MM.1S (cell line): ENCODE results near the gene CRIP2.
A peak's percentile ranks its signal among the peaks of the same experiment; 100 is the strongest.

Experiments
- DNase-seq: peaks from one replicate; pipeline ENCODE4 v3.0.0-alpha.2; 2015
- H2AFZ ChIP-seq: fragments of 300-600 bp; sonication (generic); 2 replicates; pipeline ENCODE4 v1.6.0; 2016; ENCODE audit warnings: antibody characterized with exemption, low read length
- H3F3A ChIP-seq: fragments of 300-600 bp; sonication (generic); 2 replicates; pipeline ENCODE4 v1.6.1; 2016; ENCODE audit warnings: mild to moderate bottlenecking, antibody characterized with exemption, low read length, moderate library complexity, mixed read lengths; ENCODE audit not compliant: insufficient read depth
- H3K27ac ChIP-seq: fragments of 300-600 bp; sonication (generic); 2 replicates; pipeline ENCODE4 v1.5.1; 2016; ENCODE audit warnings: mild to moderate bottlenecking, low read length
- H3K27me3 ChIP-seq: fragments of 300-600 bp; sonication (generic); replicated peaks from 2 replicates; pipeline ENCODE4 v1.6.0; 2016; ENCODE audit warnings: low read length; ENCODE audit not compliant: insufficient read depth
- H3K36me3 ChIP-seq: fragments of 300-600 bp; sonication (generic); replicated peaks from 2 replicates; pipeline ENCODE4 v1.6.1; 2016; ENCODE audit warnings: mild to moderate bottlenecking, low read length, mixed read lengths; ENCODE audit not compliant: insufficient read depth
- H3K4me1 ChIP-seq: fragments of 300-600 bp; sonication (generic); 2 replicates; pipeline ENCODE4 v1.6.1; 2016; ENCODE audit warnings: low read length, mixed read lengths
- H3K4me2 ChIP-seq: fragments of 300-600 bp; sonication (generic); 2 replicates; pipeline ENCODE4 v1.6.0; 2016; ENCODE audit warnings: low read depth, low read length
- H3K4me3 ChIP-seq: fragments of 300-600 bp; sonication (generic); 2 replicates; pipeline ENCODE4 v1.5.1; 2016; ENCODE audit warnings: low read length, mixed read lengths
- H3K79me2 ChIP-seq: fragments of 300-600 bp; sonication (generic); 2 replicates; pipeline ENCODE4 v1.6.1; 2016; ENCODE audit warnings: mixed run types, low read length, mixed read lengths
- H3K9ac ChIP-seq: fragments of 300-600 bp; sonication (generic); 2 replicates; pipeline ENCODE4 v1.6.1; 2016; ENCODE audit warnings: low read length, mixed read lengths
- H3K9me2 ChIP-seq: fragments of 300-600 bp; sonication (generic); replicated peaks from 2 replicates; pipeline ENCODE4 v1.6.1; 2016; ENCODE audit warnings: mild to moderate bottlenecking, low read length, mixed read lengths; ENCODE audit not compliant: insufficient read depth
- H3K9me3 ChIP-seq: fragments of 300-600 bp; sonication (generic); replicated peaks from 2 replicates; pipeline ENCODE4 v1.6.1; 2016; ENCODE audit warnings: mild to moderate bottlenecking, low read length, mixed read lengths; ENCODE audit not compliant: insufficient read depth
- H4K20me1 ChIP-seq: fragments of 300-600 bp; sonication (generic); 2 replicates; pipeline ENCODE4 v1.6.1; 2016; ENCODE audit warnings: mild to moderate bottlenecking, low read length, moderate library complexity, mixed read lengths; ENCODE audit not compliant: insufficient read depth
- CTCF ChIP-seq: fragments of 300-600 bp; sonication (generic); IDR thresholded peaks from 2 replicates; pipeline ENCODE4 v1.5.1; 2016; ENCODE audit warnings: antibody characterized with exemption, low read length, mixed read lengths
- EZH2 ChIP-seq: fragments of 300-600 bp; sonication (generic); optimal IDR thresholded peaks from 2 replicates; pipeline ENCODE3; 2017; ENCODE audit warnings: low read depth, mild to moderate bottlenecking, antibody characterized with exemption, low read length, mixed read lengths
- EZH2phosphoT487 ChIP-seq: fragments of 300-600 bp; sonication (generic); IDR thresholded peaks from 2 replicates; pipeline ENCODE4 v1.6.1; 2018; ENCODE audit warnings: antibody characterized with exemption, low read length

The CRIP2 gene

GRCh38 chr14:105487449-105487985, 12.9 kb downstream of the CRIP2 start:
- Histone ChIP-seq H3K9me2 (no peaks in the 10 kb centered on the region), H3K27ac (peak overlapping the region; percentile 66; the same call in 1 of the 2 replicates), H3K36me3 (no peaks in the 10 kb centered on the region), H3F3A (peaks cover 8% of the 10 kb centered on the region; the same call in 1 of the 2 replicates), H4K20me1 (0 out of 2 replicates have a peak, but pooled peaks cover 4% of the 10 kb centered on the region), H2AFZ (peak overlapping the region; percentile 62), H3K79me2 (peaks cover 26% of the 10 kb centered on the region), H3K4me2 (peak overlapping the region; percentile 87), H3K4me1 (peaks cover 18% of the 10 kb centered on the region), H3K4me3 (peak overlapping the region; percentile 87), H3K27me3 (peaks cover 10% of the 10 kb centered on the region; the same call in 1 of the 2 replicates), H3K9ac (peak overlapping the region; percentile 77), H3K9me3 (no peaks in the 10 kb centered on the region)
- TF ChIP-seq EZH2phosphoT487 (no peak), EZH2 (no peak), CTCF (no peak; the same call in 1 of the 2 replicates)
- peak; percentile 56 for DNase-seq

GRCh38 chr14:105487986-105488777, 13.6 kb downstream of the CRIP2 start:
- peaks cover 17% of the 10 kb centered on the region for H3K4me1 ChIP-seq
- H3K27ac ChIP-seq = peak overlapping the region; percentile 92; the same call in 1 of the 2 replicates
- peaks cover 8% of the 10 kb centered on the region; the same call in 1 of the 2 replicates for H3F3A ChIP-seq
- H3K9ac ChIP-seq = peak overlapping the region; percentile 97
- H3K9me2 ChIP-seq = no peaks in the 10 kb centered on the region
- H3K4me2 ChIP-seq = peak overlapping the region; percentile 98
- peaks cover 29% of the 10 kb centered on the region for H3K79me2 ChIP-seq
- DNase-seq = peak; percentile 51
- no peaks in the 10 kb centered on the region for H3K9me3 ChIP-seq
- H4K20me1 ChIP-seq = 0 out of 2 replicates have a peak, but pooled peaks cover 4% of the 10 kb centered on the region
- H2AFZ ChIP-seq = peak overlapping the region; percentile 62
- no peaks in the 10 kb centered on the region for H3K36me3 ChIP-seq
- H3K4me3 ChIP-seq = peak overlapping the region; percentile 87
- no peak for TF ChIP-seq EZH2phosphoT487
- TF ChIP-seq CTCF = peak; percentile 34; the same call in 1 of the 2 replicates
- H3K27me3 ChIP-seq = peaks cover 10% of the 10 kb centered on the region; the same call in 1 of the 2 replicates

GRCh38 chr14:105488781-105489541, 14.3 kb downstream of the CRIP2 start:
- Histone ChIP-seq H3K36me3 (no peaks in the 10 kb centered on the region), H3F3A (peaks cover 8% of the 10 kb centered on the region; the same call in 1 of the 2 replicates), H3K9me2 (no peaks in the 10 kb centered on the region), H3K4me2 (peak overlapping the region; percentile 98), H3K27ac (peak overlapping the region; percentile 92), H4K20me1 (0 out of 2 replicates have a peak, but pooled peaks cover 4% of the 10 kb centered on the region), H3K9me3 (no peaks in the 10 kb centered on the region), H3K79me2 (peaks cover 29% of the 10 kb centered on the region), H3K4me1 (peaks cover 17% of the 10 kb centered on the region), H3K27me3 (peaks cover 10% of the 10 kb centered on the region; the same call in 1 of the 2 replicates), H3K4me3 (peak overlapping the region; percentile 87), H3K9ac (peak overlapping the region; percentile 97), H2AFZ (no peak overlapping the region; the same call in 1 of the 2 replicates)
- DNase-seq = no peak
- TF ChIP-seq EZH2 (no peak), EZH2phosphoT487 (no peak), CTCF (no peak)
